ENCODE measurements around the gene FBXW5. TPM values are rescaled to one million over a fixed set of nuclear protein-coding genes. Genes with fewer than 3 reads are reported as not detected.

The FBXW5 gene
- total RNA-seq, 1 donor from 2014 or later = 421 TPM

DNA sequence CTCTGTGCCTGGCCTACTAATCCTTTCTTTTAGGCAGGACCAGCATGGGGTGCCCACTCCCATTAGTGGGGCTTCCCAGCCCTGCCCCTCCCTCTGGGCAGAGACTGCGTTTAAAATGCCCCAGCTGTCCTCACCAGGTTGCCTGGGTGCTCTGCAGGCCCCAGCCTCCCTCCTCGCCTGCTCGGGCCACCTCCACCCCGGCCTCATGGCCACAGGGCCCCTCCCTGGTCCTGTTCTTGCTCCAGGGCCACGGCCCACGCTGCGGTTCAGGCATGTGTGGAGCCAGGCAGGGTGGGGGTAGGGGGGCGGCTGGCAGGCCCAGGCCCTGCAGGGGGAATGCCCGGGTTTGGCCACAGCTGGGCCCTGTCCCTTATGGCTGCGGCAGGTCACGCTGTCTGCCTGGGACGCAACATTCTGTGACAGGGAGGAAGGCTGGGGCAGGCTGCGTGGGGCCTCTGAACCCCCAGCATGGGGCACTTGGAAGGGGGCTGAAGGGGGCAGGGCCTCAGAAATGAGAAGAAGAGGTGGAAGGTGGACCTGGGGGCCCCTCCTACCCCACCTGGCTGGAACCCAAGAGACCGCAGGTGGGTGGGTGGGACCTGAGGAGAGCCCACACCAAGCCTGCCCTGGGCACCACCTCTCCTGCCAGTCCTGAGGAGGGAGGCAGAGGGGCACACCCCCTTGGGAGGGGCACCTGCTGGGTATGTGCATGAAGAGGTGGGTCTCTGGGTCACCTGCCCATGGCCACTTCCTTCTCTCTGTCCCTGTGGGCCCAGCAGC lies 7.2 kb upstream of the FBXW5 start, which contains the start of gene LCN12:
LCN12 (plus strand) TSS at position 733 of the 780 bp plus-strand sequence. CDS start 55 bp downstream, outside the sequence.
- peak within 1 kb of the TSS; percentile 81 to 88 for H3K27ac ChIP-seq
- no peaks in the 10 kb centered on the region for H3K36me3 ChIP-seq
- TF ChIP-seq, protein P1, sequence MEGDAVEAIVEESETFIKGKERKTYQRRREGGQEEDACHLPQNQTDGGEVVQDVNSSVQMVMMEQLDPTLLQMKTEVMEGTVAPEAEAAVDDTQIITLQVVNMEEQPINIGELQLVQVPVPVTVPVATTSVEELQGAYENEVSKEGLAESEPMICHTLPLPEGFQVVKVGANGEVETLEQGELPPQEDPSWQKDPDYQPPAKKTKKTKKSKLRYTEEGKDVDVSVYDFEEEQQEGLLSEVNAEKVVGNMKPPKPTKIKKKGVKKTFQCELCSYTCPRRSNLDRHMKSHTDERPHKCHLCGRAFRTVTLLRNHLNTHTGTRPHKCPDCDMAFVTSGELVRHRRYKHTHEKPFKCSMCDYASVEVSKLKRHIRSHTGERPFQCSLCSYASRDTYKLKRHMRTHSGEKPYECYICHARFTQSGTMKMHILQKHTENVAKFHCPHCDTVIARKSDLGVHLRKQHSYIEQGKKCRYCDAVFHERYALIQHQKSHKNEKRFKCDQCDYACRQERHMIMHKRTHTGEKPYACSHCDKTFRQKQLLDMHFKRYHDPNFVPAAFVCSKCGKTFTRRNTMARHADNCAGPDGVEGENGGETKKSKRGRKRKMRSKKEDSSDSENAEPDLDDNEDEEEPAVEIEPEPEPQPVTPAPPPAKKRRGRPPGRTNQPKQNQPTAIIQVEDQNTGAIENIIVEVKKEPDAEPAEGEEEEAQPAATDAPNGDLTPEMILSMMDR (IDR thresholded peaks at IDR 0.05) = no peak
- intact Hi-C loops (cut with DNase I) = loop anchor here (2.0 kb wide), 1 partner anchor 161 kb away; the partner anchor contains the start of gene TMEM141
- no peak for DNase-seq (ENCODE audit: low spot score in 2 of 2)
- peaks cover 0 to 12% of the 10 kb centered on the region in 2 donors for H3K4me1 ChIP-seq
- no peaks in the 10 kb centered on the region for H3K9me3 ChIP-seq
- H3K4me3 ChIP-seq = no peak within 1 kb of the TSS
- H3K27me3 ChIP-seq = no peaks in the 10 kb centered on the region

DNA sequence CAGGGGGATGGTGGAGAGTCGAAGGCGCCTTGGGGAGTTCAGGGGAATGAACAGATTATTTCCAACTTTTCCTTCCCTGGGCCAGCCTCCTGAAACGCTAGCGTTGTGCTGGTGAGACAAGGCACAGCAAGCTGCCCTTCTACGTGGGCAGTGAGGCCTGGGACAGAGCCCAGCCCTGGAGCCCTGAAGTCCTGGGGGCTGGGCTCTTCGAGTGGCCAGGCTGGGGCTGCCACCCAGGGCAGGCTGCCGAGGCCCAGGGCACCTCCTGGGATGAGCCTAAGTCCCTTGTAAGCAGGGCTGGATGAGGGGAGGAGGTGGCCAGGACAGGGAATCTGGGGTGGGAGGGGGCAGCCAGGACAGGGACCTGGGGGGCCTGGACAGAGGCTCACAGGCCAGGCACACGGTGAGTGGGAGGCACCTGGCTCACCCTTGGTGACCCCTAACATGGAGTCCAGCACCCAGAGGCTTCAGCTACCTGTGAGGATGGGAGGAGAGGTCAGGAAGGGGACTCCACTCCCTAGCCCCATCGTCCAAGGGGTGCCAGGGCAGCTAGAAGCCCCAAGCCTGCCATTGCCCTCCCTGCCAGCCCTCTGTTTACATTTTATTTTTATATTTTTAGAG lies 6.2 kb upstream of the FBXW5 start:
- no peaks in the 10 kb centered on the region for H3K27me3 ChIP-seq
- H3K4me1 ChIP-seq = peaks cover 0 to 12% of the 10 kb centered on the region in 2 donors
- no peaks in the 10 kb centered on the region for H3K9me3 ChIP-seq
- DNase-seq (ENCODE audit: low spot score in 2 of 2) = no peak
- intact Hi-C loops (cut with DNase I) = loop anchor here (2.0 kb wide), 1 partner anchor 160 kb away; the partner anchor contains the start of gene TMEM141
- TF ChIP-seq, protein P1 (IDR thresholded peaks at IDR 0.05) = no peak
- no peaks in the 10 kb centered on the region for H3K36me3 ChIP-seq
- H3K27ac ChIP-seq = peak overlapping the region; percentile 81 to 88
- H3K4me3 ChIP-seq = peak overlapping the region; percentile 62 to 83

DNA sequence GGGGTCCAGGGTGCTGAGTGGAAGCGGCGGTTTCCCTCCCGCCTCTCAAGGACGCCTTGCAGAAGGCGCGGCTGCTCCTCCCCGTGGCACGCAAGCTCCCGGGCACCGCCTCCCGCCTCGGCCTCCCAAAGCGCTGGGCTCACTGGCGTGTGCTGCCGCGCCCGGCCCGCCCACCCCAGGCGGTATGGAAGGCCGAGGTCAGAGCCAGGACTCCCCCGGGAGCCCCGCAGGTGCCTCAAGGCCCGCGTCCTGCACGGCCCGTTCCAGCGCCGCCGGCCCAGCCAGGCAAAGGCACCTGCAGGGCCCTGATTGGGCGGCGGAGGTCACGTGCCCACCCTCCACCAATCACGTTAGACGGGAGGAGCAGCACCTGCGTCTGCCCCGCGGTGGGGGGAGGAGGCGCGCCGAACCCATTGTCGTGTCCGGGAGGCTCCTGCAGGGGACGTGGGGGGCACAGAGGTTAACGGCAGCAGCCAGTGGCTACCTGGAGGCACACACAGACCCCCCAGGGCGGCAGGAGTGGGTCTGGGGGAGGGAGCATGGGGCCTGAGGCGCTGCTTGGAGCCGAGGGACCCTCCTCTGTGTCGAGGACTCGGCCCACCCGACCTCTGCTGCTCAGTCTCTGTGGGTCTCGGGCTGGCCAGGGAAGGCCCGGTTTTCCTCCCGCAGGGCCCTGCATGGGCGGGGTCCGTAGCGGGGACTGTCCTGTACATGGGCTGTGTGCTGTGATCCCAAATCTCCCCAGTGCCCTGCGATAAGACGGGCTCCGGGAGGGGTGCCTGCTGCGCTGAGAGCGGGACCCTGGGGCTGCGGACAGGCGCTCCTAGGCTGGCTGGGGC lies 5.5 kb upstream of the FBXW5 start:
- intact Hi-C loops (cut with DNase I) = loop anchor here (2.0 kb wide), 2 partner anchors 79 to 159 kb away; partner anchors contain the start of genes ABCA2 and TMEM141
- Histone ChIP-seq H3K9me3 (no peaks in the 10 kb centered on the region), H3K4me1 (peaks cover 0 to 12% of the 10 kb centered on the region in 2 donors), H3K4me3 (peak overlapping the region; percentile 62 to 83), H3K27ac (peak overlapping the region; percentile 81 to 88), H3K27me3 (no peaks in the 10 kb centered on the region), H3K36me3 (no peaks in the 10 kb centered on the region)
- TF ChIP-seq, protein P1 (IDR thresholded peaks at IDR 0.05) = peak in 2 of 3 experiments; percentile 10 to 25
- peak; percentile 88 to 96 for DNase-seq (ENCODE audit: low spot score in 2 of 2)

DNA sequence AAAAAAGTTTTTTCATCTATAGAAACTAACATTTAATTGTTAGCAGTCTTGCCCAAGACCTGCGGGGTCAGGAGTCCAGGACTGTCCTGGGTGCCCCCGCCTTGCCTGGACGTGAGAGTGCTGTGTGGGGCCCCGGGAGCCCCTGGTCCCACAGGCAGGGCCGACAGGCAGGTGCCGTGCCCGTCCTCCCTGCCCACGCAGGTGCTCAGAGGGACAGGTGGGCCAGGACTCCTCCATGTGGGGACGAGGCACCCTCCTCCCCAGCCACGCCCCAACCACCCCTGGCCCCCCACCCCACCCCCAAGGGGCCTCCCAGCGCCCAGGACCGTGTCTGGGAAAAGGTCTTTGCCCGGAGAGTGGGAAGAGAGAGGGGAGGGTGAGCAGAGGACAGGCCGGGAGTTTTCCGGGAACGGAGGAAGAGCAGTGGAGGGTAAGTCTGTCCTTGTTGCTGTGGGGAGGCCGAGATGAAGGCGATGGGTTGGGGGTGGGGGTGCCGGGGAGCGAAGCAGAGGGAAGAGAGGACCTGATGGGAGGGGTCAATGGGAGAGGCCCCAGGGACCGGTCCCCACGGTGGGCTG lies 4.8 kb upstream of the FBXW5 start:
- no peaks in the 10 kb centered on the region for H3K9me3 ChIP-seq
- peak overlapping the region; percentile 81 to 88 for H3K27ac ChIP-seq
- no peak for DNase-seq (ENCODE audit: low spot score in 2 of 2)
- TF ChIP-seq, protein P1 (IDR thresholded peaks at IDR 0.05) = no peak
- no peaks in the 10 kb centered on the region for H3K36me3 ChIP-seq
- peak overlapping the region; percentile 62 to 83 for H3K4me3 ChIP-seq
- intact Hi-C loops (cut with DNase I) = loop anchor here (2.0 kb wide), 1 partner anchor 79 kb away; the partner anchor contains the start of gene ABCA2
- H3K4me1 ChIP-seq = peaks cover 0 to 12% of the 10 kb centered on the region in 2 donors
- H3K27me3 ChIP-seq = no peaks in the 10 kb centered on the region
